ENCODE results near the gene MUC16.

The MUC16 gene

DNA sequence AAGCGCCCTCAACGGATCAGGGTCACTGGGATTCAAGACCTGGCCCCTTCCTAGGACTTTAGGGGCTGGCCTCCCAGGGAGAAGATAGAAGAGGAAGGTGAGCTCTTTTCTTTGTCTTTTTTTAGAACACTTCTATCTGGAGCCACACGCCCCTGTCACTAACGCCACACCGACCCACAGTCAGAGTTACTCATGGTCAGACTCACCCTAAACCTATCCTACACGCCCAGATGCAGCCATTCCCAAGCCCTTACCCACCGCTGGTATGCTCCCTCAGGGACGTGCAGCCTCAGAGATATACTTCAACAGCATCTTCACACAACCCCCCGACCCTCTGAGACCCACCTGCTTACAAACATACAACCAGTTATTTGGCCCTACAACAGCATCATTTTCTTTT is 29.9 kb upstream of the MUC16 start:
- H3K4me1 ChIP-seq (ENCODE audit: control insufficient read depth, low read length): no peaks in the 10 kb centered on the region
- no peak overlapping the region for H3K4me3 ChIP-seq (ENCODE audit: low read length)
- H3K27ac ChIP-seq (ENCODE audit: low read depth, low read length): no peak overlapping the region

GRCh38 chr19:9039728-9040127 is 29.5 kb upstream of the MUC16 start:
- Histone ChIP-seq H3K79me2 (ENCODE audit: control insufficient read depth, low read length) (no peaks in the 10 kb centered on the region), H3K4me3 (ENCODE audit: low read length) (no peak overlapping the region), H3K4me1 (ENCODE audit: control insufficient read depth, low read length) (no peaks in the 10 kb centered on the region), H3K4me2 (ENCODE audit: low read length) (no peak overlapping the region), H3K27ac (ENCODE audit: low read depth, low read length) (no peak overlapping the region), H3K27me3 (ENCODE audit: control insufficient read depth, low read length) (no peaks in the 10 kb centered on the region), H3K9me3 (ENCODE audit: control insufficient read depth, insufficient read depth, low read length) (no peaks in the 10 kb centered on the region), H4K20me1 (ENCODE audit: control insufficient read depth, insufficient read depth, low read depth, low read length) (no peaks in the 10 kb centered on the region), H3K9me2 (replicated peaks; ENCODE audit: control insufficient read depth, low read length) (no peaks in the 10 kb centered on the region), H3K36me3 (ENCODE audit: control insufficient read depth, low read length) (no peaks in the 10 kb centered on the region), H3F3A (ENCODE audit: control insufficient read depth, insufficient read depth) (no peaks in the 10 kb centered on the region)
- TF ChIP-seq EZH2phosphoT487 (IDR thresholded peaks at IDR 0.05; ENCODE audit: borderline replicate concordance, low read length): no peak

More for the DNA sequence above, 29.9 kb upstream of the MUC16 start:
- H3K27me3 ChIP-seq (ENCODE audit: control insufficient read depth, low read length): no peaks in the 10 kb centered on the region
- no peaks in the 10 kb centered on the region for H3K79me2 ChIP-seq (ENCODE audit: control insufficient read depth, low read length)
- H3K9me3 ChIP-seq (ENCODE audit: control insufficient read depth, insufficient read depth, low read length): no peaks in the 10 kb centered on the region
- H3K4me2 ChIP-seq (ENCODE audit: low read length): no peak overlapping the region
- TF ChIP-seq EZH2phosphoT487 (IDR thresholded peaks at IDR 0.05; ENCODE audit: borderline replicate concordance, low read length): no peak
- TF ChIP-seq CTCF (IDR thresholded peaks at IDR 0.05; ENCODE audit: low read depth, low read length, poor library complexity, severe bottlenecking): no peak
- no peaks in the 10 kb centered on the region for H3K36me3 ChIP-seq (ENCODE audit: control insufficient read depth, low read length)
- no peaks in the 10 kb centered on the region for H4K20me1 ChIP-seq (ENCODE audit: control insufficient read depth, insufficient read depth, low read depth, low read length)
- no peaks in the 10 kb centered on the region for H3F3A ChIP-seq (ENCODE audit: control insufficient read depth, insufficient read depth)
- H3K9me2 ChIP-seq (replicated peaks; ENCODE audit: control insufficient read depth, low read length): no peaks in the 10 kb centered on the region

- H3K36me3 ChIP-seq (ENCODE audit: control insufficient read depth, low read length): no peaks in the 10 kb centered on the region
- H4K20me1 ChIP-seq (ENCODE audit: control insufficient read depth, insufficient read depth, low read depth, low read length): no peaks in the 10 kb centered on the region
- no peaks in the 10 kb centered on the region for H3K9me3 ChIP-seq (ENCODE audit: control insufficient read depth, insufficient read depth, low read length)
- no peaks in the 10 kb centered on the region for H3K79me2 ChIP-seq (ENCODE audit: control insufficient read depth, low read length)
- no peak overlapping the region for H3K4me3 ChIP-seq (ENCODE audit: low read length)
- TF ChIP-seq CTCF (IDR thresholded peaks at IDR 0.05; ENCODE audit: low read depth, low read length, poor library complexity, severe bottlenecking) (no peak), EZH2phosphoT487 (IDR thresholded peaks at IDR 0.05; ENCODE audit: borderline replicate concordance, low read length) (no peak)
- no peaks in the 10 kb centered on the region for H3F3A ChIP-seq (ENCODE audit: control insufficient read depth, insufficient read depth)
- no peak overlapping the region for H3K4me2 ChIP-seq (ENCODE audit: low read length)
- H3K4me1 ChIP-seq (ENCODE audit: control insufficient read depth, low read length): peaks cover 1% of the 10 kb centered on the region
- no peaks in the 10 kb centered on the region for H3K27me3 ChIP-seq (ENCODE audit: control insufficient read depth, low read length)
- H3K27ac ChIP-seq (ENCODE audit: low read depth, low read length): no peak overlapping the region
- H3K9me2 ChIP-seq (replicated peaks; ENCODE audit: control insufficient read depth, low read length): no peaks in the 10 kb centered on the region
Observed at GRCh38 chr19:9037400-9038062, 27.3 kb upstream of the MUC16 start.

GRCh38 chr19:9032136-9032631 is 22.0 kb upstream of the MUC16 start:
- Histone ChIP-seq H3F3A (ENCODE audit: control insufficient read depth, insufficient read depth) (no peaks in the 10 kb centered on the region), H3K27me3 (ENCODE audit: control insufficient read depth, low read length) (no peaks in the 10 kb centered on the region), H3K9me2 (replicated peaks; ENCODE audit: control insufficient read depth, low read length) (no peaks in the 10 kb centered on the region), H3K9me3 (ENCODE audit: control insufficient read depth, insufficient read depth, low read length) (no peaks in the 10 kb centered on the region), H3K4me2 (ENCODE audit: low read length) (no peak overlapping the region), H3K79me2 (ENCODE audit: control insufficient read depth, low read length) (no peaks in the 10 kb centered on the region), H4K20me1 (ENCODE audit: control insufficient read depth, insufficient read depth, low read depth, low read length) (no peaks in the 10 kb centered on the region), H3K36me3 (ENCODE audit: control insufficient read depth, low read length) (no peaks in the 10 kb centered on the region), H3K4me3 (ENCODE audit: low read length) (no peak overlapping the region), H3K27ac (ENCODE audit: low read depth, low read length) (no peak overlapping the region), H3K4me1 (ENCODE audit: control insufficient read depth, low read length) (peaks cover 11% of the 10 kb centered on the region)
- TF ChIP-seq CTCF (IDR thresholded peaks at IDR 0.05; ENCODE audit: low read depth, low read length, poor library complexity, severe bottlenecking) (no peak), EZH2phosphoT487 (IDR thresholded peaks at IDR 0.05; ENCODE audit: borderline replicate concordance, low read length) (no peak)
